Immature natural killer cell (primary cell): ENCODE results near the gene R3HDM4. TPM values are rescaled to one million over a fixed set of nuclear protein-coding genes. Genes with fewer than 3 reads are reported as not detected.
"Not testable (repeated sequence)": the region's sequence is repeated elsewhere in the genome, so short reads cannot be mapped to it uniquely, and the experiment has no call there.

Experiments used
- DNase-seq, 3 donors: peaks; one replicate each; pipeline ENCODE4 v3.0.0; 2022; ENCODE audit warnings: mixed read lengths in 1 of 3
- H3K27ac Mint-ChIP-seq, 6 donors: one replicate each; pipeline ENCODE4 v1.8.0; 2020; ENCODE audit warnings: mixed read lengths in 6 of 6, mild to moderate bottlenecking in 5 of 6, inconsistent platforms in 4 of 6, moderate library complexity in 3 of 6
- H3K27me3 Mint-ChIP-seq, 3 donors: one replicate each; pipeline ENCODE4 v1.8.0; 2020 to 2021; ENCODE audit warnings: low read depth in 3 of 3, mild to moderate bottlenecking in 3 of 3, mixed read lengths in 3 of 3, moderate library complexity in 3 of 3, inconsistent platforms in 1 of 3
- H3K36me3 Mint-ChIP-seq, 3 donors: one replicate each; pipeline ENCODE4 v1.8.0; 2020; ENCODE audit warnings: mixed read lengths in 3 of 3, inconsistent platforms in 2 of 3, mild to moderate bottlenecking in 2 of 3
- H3K4me1 Mint-ChIP-seq, 2 donors: one replicate each; pipeline ENCODE4 v1.8.0; 2020; ENCODE audit warnings: inconsistent platforms in 2 of 2, mild to moderate bottlenecking in 2 of 2, mixed read lengths in 2 of 2, moderate library complexity in 1 of 2
- H3K4me3 Mint-ChIP-seq, 5 donors: one replicate each; pipeline ENCODE4 v1.8.0; 2020; ENCODE audit warnings: mild to moderate bottlenecking in 5 of 5, mixed read lengths in 5 of 5, inconsistent platforms in 3 of 5, moderate library complexity in 3 of 5
- H3K9me3 Mint-ChIP-seq, 6 donors: one replicate each; pipeline ENCODE4 v1.8.0; 2020; ENCODE audit warnings: mild to moderate bottlenecking in 6 of 6, mixed read lengths in 6 of 6, inconsistent platforms in 4 of 6, moderate library complexity in 3 of 6
- polyA plus RNA-seq, 3 donors: library from polyadenylated mRNA; unstranded; fragments of 300-500 nt; fragmentation: Illumina TruSeq; gene quantifications; one replicate each; pipeline ENCODE4 v1.2.3, GENCODE V29; 2021

Gene R3HDM4
- polyA plus RNA-seq, 3 donors from 2014 or later: 83.5 to 146 (median 85.8) TPM

DNA sequence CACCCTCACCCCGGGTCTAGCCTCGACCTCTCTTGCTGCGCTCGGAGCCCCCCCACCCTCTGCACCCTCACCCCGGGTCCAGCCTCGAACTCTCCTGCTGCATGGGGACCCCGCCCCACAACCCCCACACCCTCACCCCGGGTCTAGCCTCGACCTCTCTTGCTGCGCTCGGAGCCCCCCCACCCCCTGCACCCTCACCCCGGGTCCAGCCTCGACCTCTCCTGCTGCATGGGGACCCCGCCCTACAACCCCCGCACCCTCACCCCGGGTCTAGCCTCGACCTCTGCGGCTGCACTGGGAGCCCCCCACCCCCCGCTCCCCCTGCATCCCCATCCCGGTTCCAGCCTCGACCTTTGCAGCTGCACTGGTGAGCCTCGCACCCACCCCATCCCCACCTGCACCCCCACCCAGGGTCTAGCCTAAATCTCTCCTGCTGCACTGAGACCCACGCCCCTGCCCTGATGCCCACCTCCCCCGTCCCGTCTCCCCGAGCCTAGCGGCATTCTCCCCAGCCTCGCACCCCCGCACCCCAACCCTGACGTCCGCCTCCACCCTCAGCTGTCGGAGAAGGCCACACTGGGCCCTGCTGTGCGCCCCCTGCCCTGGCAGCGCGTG lies 51.8 kb downstream of the R3HDM4 start:
- Mint-ChIP-seq H3K27me3 (peaks cover 5 to 19% (median 9%) of the 10 kb centered on the region in 3 donors), H3K36me3 (no peaks in the 10 kb centered on the region), H3K27ac (no peak overlapping the region), H3K9me3 (no peaks in the 10 kb centered on the region), H3K4me3 (no peak overlapping the region), H3K4me1 (peaks cover 19% of the 10 kb centered on the region in 2 donors)
- no peak for DNase-seq

DNA sequence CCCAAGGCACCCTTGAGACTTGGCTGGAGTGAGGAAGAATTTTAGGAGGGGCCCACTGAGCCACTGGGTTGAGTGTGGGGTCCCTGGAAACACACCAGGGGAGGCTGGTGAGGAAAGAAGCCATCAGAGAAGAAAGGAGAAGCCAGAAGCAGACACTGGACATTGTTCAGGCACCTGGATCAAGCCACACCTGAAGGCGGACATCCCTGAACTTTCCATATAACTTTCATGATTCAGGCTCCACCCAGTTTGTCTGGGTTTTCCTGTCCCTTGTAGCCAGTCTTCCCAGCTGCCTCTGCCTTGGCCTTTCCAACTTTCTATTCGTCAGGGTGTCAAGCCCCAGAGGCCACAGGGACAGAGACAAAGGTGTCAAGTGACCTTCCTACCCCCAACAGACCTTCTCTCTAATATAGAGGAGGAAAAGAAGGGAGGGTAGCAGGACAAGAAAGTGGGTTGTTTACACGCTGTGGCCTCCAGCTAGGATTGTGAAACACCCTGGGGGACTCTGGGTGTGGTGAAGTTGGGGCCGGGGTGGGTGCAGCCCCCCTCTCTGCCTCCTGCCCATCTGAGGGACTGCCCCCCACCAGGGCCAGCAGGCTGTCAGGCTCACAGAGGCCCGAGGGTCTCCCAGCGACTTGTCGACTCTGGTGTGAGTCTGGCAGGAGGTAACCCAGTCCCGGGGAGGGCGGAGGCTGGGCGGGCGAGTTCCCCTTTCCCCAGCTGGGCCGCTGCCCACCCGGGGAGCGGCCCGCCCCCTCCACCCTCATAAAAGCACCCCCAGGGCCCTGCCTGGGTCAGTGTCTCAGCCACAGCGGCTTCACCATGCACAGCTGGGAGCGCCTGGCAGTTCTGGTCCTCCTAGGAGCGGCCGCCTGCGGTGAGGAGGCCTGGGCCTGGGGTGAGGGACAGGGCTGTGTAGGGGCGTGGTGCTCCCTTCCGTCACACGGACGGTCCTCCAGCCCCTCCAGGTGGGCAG lies 53.9 kb downstream of the R3HDM4 start, which contains the start of gene CFD:
CFD (plus strand) TSS at position 797 of the 976 bp plus-strand sequence; CDS start at position 823, 26 bp downstream.
- DNase-seq: no peak
- Mint-ChIP-seq H3K27ac (no peak within 1 kb of the TSS), H3K4me3 (peak within 1 kb of the TSS in 2 of 5 donors; percentile 21 to 29), H3K4me1 (peaks cover 19% of the 10 kb centered on the region in 2 donors), H3K9me3 (no peaks in the 10 kb centered on the region), H3K27me3 (peaks cover 5 to 19% (median 9%) of the 10 kb centered on the region in 3 donors), H3K36me3 (no peaks in the 10 kb centered on the region)

DNA sequence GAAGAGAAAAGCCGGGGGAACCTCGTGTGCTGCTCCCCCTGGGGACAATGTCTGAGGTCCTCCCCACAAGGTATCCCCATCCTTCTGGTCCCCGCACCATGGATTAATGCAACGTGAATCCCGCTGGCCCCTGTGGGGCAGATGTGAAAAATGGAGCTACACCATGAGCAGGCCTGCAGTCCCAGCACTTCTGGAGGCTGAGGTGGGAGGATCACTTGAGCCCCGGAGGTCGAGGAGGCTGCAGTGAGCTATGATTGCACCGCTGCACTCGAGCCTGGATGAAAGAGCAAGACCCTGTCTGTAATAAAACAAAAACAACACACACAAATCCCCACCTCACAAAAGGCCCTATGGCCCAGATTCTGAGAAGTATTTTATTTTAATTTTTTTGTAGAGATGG lies 54.7 kb downstream of the R3HDM4 start:
- Mint-ChIP-seq H3K9me3 (no peaks in the 10 kb centered on the region), H3K36me3 (no peaks in the 10 kb centered on the region), H3K27ac (no peak overlapping the region), H3K27me3 (peaks cover 3 to 13% (median 5%) of the 10 kb centered on the region in 3 donors), H3K4me3 (no peak overlapping the region), H3K4me1 (peaks cover 12% of the 10 kb centered on the region in 2 donors)
- no peak for DNase-seq

DNA sequence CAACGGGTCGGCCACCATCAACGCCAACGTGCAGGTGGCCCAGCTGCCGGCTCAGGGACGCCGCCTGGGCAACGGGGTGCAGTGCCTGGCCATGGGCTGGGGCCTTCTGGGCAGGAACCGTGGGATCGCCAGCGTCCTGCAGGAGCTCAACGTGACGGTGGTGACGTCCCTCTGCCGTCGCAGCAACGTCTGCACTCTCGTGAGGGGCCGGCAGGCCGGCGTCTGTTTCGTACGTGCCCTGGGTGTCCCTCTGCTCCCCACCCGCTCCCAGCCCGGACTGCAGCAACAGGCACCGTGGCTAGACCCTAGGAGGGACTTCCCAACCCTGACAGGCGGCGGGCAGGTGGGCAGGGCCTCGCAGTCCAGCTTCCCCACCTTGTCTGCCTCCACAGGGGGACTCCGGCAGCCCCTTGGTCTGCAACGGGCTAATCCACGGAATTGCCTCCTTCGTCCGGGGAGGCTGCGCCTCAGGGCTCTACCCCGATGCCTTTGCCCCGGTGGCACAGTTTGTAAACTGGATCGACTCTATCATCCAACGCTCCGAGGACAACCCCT lies 57.4 kb downstream of the R3HDM4 start:
- Mint-ChIP-seq H3K27me3 (peaks cover 2 to 4% (median 3%) of the 10 kb centered on the region in 3 donors), H3K27ac (no peak overlapping the region), H3K36me3 (no peaks in the 10 kb centered on the region), H3K4me1 (peaks cover 0 to 2% of the 10 kb centered on the region in 2 donors), H3K9me3 (no peaks in the 10 kb centered on the region), H3K4me3 (no peak overlapping the region)
- DNase-seq: no peak

DNA sequence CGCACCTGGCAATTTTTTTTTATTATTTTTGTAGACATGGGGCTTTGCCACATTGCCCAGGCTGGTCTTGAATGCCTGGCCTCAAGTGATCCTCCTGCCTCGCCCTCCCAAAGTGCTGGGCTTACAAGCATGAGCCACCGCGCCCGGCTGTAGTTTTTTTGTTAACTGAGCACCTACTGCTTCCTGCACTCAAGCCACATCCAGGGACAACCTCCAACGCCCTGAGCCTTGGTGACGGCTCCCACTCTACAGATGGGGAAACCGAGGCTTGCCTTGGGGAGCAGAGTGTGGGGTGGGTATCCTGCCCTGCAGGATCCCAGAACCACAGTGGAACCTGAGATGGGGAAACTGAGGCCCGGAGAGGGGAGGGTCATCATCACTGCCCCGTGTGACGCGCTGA lies 57.9 kb downstream of the R3HDM4 start:
- H3K27me3 Mint-ChIP-seq: peaks cover 2 to 4% (median 3%) of the 10 kb centered on the region in 3 donors
- H3K4me1 Mint-ChIP-seq: peaks cover 0 to 2% of the 10 kb centered on the region in 2 donors
- no peak for DNase-seq
- no peaks in the 10 kb centered on the region for H3K9me3 Mint-ChIP-seq
- H3K27ac Mint-ChIP-seq: no peak overlapping the region
- no peaks in the 10 kb centered on the region for H3K36me3 Mint-ChIP-seq
- no peak overlapping the region for H3K4me3 Mint-ChIP-seq

DNA sequence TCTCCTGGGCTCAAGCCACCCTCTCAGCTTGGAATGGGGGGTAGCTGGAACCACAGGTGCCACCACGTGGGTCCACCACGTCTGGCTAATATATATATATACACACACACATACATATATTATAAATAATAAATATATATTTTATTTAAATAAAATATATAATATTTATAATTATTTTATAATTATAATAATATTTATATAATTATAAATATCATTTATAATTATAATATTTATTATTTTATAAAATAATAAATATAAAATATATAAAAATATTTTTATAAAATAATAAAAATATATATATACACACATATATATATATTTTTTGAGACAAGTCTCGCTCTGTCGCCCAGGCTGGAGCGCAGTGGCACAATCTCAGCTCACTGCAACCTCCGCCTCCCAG lies 58.5 kb downstream of the R3HDM4 start:
- H3K27ac Mint-ChIP-seq: no peak overlapping the region
- peaks cover 0 to 2% of the 10 kb centered on the region in 2 donors for H3K4me1 Mint-ChIP-seq
- H3K9me3 Mint-ChIP-seq: no peaks in the 10 kb centered on the region
- H3K36me3 Mint-ChIP-seq: no peaks in the 10 kb centered on the region
- no peak overlapping the region for H3K4me3 Mint-ChIP-seq
- DNase-seq: no peak
- peaks cover 3 to 6% (median 4%) of the 10 kb centered on the region in 3 donors for H3K27me3 Mint-ChIP-seq

DNA sequence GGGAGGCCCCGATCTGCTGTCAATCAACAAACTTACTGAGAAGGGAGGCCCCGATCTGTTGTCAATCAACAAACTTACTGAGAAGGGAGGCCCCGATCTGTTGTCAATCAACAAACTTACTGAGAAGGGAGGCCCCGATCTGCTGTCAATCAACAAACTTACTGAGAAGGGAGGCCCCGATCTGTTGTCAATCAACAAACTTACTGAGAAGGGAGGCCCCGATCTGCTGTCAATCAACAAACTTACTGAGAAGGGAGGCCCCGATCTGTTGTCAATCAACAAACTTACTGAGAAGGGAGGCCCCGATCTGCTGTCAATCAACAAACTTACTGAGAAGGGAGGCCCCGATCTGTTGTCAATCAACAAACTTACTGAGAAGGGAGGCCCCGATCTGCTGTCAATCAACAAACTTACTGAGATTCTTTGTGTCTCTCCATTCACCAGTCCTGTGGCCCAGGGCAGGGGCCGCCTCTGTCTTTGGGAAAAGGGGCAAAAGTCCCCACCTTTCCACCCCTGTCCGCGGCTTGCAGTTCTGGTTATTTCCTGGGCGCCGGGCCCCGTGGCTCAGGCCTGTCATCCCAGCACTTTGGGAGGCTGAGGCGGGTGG lies 59.3 kb downstream of the R3HDM4 start:
- not testable (repeated sequence) for H3K9me3 Mint-ChIP-seq, DNase-seq, H3K4me1 Mint-ChIP-seq, H3K27ac Mint-ChIP-seq, H3K4me3 Mint-ChIP-seq, H3K36me3 Mint-ChIP-seq, H3K27me3 Mint-ChIP-seq

DNA sequence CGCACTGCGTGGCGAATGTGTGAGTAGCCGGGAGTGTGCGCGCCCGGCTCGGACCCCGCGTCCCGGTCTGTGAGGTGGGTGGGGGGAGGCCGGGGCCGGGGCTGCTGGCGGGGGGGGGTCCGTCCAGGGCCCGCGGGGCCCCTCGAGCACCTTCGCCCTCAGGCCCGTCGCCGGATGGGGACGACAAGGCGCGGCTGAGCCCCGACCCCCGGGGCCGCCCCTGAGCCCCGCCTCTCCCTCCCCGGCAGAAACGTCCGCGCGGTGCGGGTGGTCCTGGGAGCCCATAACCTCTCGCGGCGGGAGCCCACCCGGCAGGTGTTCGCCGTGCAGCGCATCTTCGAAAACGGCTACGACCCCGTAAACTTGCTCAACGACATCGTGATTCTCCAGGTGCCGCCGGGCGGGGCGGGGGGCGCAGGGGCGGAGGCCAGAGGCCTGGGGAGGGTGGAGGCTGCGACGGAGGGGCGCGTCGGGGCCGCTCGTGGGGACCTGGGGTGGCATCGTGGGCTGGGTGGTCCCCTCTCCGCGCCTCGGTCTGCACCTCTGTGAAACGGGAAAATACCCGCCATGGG lies 59.9 kb downstream of the R3HDM4 start:
- no peaks in the 10 kb centered on the region for H3K9me3 Mint-ChIP-seq
- peaks cover 2 to 6% (median 4%) of the 10 kb centered on the region in 3 donors for H3K27me3 Mint-ChIP-seq
- H3K4me3 Mint-ChIP-seq: no peak overlapping the region
- H3K27ac Mint-ChIP-seq: no peak overlapping the region
- H3K4me1 Mint-ChIP-seq: no peaks in the 10 kb centered on the region
- no peaks in the 10 kb centered on the region for H3K36me3 Mint-ChIP-seq
- DNase-seq: no peak

DNA sequence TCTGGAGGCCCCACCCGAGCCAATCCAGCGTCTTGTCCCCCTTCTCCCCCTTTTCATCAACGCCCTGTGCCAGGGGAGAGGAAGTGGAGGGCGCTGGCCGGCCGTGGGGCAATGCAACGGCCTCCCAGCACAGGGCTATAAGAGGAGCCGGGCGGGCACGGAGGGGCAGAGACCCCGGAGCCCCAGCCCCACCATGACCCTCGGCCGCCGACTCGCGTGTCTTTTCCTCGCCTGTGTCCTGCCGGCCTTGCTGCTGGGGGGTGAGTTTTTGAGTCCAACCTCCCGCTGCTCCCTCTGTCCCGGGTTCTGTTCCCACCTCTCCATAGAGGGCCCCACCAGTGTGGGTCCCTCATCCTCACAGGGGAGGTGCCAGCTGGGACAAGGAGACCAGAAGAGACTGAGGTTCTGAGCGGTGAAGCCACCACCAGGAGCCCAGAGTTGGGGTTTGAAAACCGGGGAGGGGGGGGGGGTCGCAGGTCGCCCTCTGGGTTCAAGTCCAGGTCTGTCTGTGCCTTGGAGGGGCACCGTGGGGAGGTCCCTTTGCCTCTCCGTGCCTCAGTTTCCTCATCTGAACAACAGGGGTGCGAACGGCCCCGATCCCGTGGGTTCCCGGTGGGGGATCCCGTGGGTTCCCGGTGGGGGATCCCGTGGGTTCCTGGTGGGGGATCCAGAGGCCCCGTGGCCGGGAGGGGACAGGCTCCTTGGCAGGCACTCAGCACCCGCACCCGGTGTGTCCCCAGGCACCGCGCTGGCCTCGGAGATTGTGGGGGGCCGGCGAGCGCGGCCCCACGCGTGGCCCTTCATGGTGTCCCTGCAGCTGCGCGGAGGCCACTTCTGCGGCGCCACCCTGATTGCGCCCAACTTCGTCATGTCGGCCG lies 60.6 kb downstream of the R3HDM4 start, which contains the start of gene ELANE:
ELANE (plus strand) TSS at position 168 of the 878 bp plus-strand sequence; CDS start at position 194, 26 bp downstream.
- DNase-seq: no peak
- Mint-ChIP-seq H3K27ac (no peak within 1 kb of the TSS), H3K9me3 (no peaks in the 10 kb centered on the region), H3K27me3 (peaks cover 2 to 6% (median 4%) of the 10 kb centered on the region in 3 donors), H3K4me3 (no peak within 1 kb of the TSS), H3K36me3 (no peaks in the 10 kb centered on the region), H3K4me1 (no peaks in the 10 kb centered on the region)

DNA sequence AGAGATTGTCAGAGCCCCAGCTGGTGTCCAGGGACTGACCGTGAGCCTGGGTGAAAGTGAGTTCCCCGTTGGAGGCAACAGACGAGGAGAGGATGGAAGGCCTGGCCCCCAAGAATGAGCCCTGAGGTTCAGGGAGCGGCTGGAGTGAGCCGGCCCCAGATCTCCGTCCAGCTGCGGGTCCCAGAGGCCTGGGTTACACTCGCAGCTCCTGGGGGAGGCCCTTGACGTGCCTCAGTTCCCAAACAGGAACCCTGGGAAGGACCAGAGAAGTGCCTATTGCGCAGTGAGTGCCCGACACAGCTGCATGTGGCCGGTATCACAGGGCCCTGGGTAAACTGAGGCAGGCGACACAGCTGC lies 62.1 kb downstream of the R3HDM4 start:
- no peaks in the 10 kb centered on the region for H3K4me1 Mint-ChIP-seq
- peaks cover 0 to 10% (median 4%) of the 10 kb centered on the region in 3 donors for H3K27me3 Mint-ChIP-seq
- no peaks in the 10 kb centered on the region for H3K36me3 Mint-ChIP-seq
- H3K27ac Mint-ChIP-seq: no peak overlapping the region
- H3K9me3 Mint-ChIP-seq: no peaks in the 10 kb centered on the region
- no peak overlapping the region for H3K4me3 Mint-ChIP-seq
- DNase-seq: no peak

DNA sequence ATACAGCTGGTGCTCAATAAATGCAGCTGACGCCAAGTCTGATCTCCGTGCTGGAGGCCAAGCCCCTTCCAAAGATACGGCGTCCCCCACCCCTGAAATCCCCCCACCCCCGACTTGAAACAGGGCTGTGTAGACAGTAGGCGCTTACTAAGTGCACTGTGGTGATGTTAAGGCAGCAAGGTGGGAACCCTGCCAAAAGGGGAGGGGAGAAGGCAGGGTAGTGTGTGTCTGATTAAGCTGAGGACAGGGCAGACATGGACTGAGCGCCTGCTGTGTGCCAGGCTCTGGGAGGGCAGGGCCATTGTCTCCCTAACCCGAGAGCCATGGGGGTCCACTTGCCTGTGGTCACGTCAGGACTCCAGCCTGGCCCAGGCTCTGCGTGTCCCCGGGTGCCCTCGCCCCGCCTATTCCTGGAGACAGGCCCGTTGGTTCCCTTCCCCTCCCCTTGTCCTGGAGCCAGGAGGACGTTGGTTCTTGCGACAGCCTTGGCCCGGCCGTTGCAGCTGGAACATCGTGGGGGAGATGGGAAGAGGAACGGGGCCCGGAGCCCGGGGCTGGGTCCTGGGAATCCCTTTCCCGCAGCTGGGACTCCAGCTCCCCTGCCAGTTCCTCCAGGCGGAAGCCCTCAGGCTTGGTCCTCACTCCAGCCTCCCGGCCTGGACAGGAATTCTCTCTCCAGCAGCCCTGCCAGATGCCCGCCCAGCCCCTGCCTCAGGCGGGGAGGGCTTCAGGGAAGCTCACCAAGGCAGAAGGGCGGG lies 62.6 kb downstream of the R3HDM4 start:
- peaks cover 0 to 14% (median 6%) of the 10 kb centered on the region in 3 donors for H3K27me3 Mint-ChIP-seq
- DNase-seq: no peak
- no peaks in the 10 kb centered on the region for H3K36me3 Mint-ChIP-seq
- H3K27ac Mint-ChIP-seq: no peak overlapping the region
- no peak overlapping the region for H3K4me3 Mint-ChIP-seq
- no peaks in the 10 kb centered on the region for H3K9me3 Mint-ChIP-seq
- H3K4me1 Mint-ChIP-seq: no peaks in the 10 kb centered on the region

DNA sequence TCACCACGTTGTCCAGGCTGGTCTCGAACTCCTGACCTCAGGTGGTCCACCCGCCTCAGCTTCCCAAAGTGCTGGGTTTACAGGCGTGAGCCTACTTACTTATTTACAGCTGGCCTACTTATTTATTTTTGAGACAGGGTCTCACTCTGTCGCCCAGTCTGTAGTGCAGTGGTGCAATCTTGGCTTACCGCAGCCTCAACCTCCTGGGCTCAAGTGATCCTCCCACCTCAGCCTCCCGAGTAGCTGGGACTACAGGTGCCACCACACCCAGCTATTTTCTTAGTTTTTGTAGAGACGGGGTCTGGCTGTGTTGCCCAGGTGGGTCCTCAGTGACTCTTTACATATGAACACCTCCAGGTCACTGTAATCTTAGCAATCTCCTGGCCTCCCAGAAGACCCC lies 63.8 kb downstream of the R3HDM4 start:
- not testable (repeated sequence) for H3K27ac Mint-ChIP-seq, H3K36me3 Mint-ChIP-seq, H3K9me3 Mint-ChIP-seq, DNase-seq, H3K4me1 Mint-ChIP-seq, H3K4me3 Mint-ChIP-seq
- peaks cover 4 to 16% (median 9%) of the 10 kb centered on the region in 3 donors for H3K27me3 Mint-ChIP-seq
